Measurements from ENCODE around the gene NCOA6.
A peak's percentile ranks its signal among the peaks of the same experiment; 100 is the strongest.

Gene NCOA6

DNA sequence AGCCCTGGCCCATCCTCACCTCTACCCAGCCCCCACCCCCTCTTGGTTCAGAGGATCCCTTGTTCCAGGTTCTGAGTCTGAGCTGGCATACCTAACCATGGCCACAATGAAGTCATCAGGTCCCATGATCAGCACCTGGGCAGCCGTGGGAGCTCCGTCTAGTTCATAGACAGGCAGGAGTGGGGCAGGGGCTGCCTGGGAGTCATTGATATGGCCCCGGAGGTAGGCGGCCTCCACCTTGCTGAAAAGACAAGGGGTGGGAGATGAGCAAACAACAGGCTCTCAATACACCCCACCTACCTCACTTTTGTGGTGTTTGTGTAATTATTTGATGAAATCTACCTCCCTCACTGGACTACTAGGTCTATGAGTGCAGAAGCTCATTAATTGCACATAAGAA lies 26.8 kb upstream of the NCOA6 start:
- no peak for DNase-seq

GRCh38 chr20:34850969-34851368 lies 25.5 kb upstream of the NCOA6 start:
- no peak for DNase-seq
- TF ChIP-seq GATA1 (IDR thresholded peaks at IDR 0.05; ENCODE audit: low read depth, low read length) (no peak), POLR2A (IDR thresholded peaks at IDR 0.05; ENCODE audit: low read length) (no peak)

More for the DNA sequence above, 26.8 kb upstream of the NCOA6 start:
- TF ChIP-seq GATA1 (IDR thresholded peaks at IDR 0.05; ENCODE audit: low read depth, low read length) (no peak), POLR2A (IDR thresholded peaks at IDR 0.05; ENCODE audit: low read length) (no peak)

- TF ChIP-seq POLR2A (IDR thresholded peaks at IDR 0.05; ENCODE audit: low read length) = no peak
- DNase-seq = no peak
These were observed 24.3 kb upstream of the NCOA6 start for GRCh38 chr20:34849778-34850177.

DNA sequence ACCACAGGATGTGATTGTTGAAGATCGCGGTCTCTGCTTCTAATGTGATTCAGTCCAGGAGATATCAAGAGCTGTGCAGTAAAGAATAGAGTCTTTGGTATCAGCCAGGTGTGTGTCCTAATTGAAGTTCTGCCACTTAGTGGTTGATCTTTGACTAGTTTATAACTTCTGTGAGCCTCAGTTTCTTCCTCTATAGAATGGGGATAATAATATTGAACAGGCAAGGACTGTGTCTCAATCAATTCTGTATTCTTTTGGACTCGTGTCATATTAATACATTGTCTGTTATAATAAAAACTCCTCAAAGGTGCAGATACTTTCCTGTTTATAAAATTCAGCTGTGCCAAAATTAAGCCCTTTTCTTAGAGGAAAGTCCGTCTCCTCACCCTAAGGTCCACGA lies 23.1 kb upstream of the NCOA6 start:
- TF ChIP-seq GATA1 (IDR thresholded peaks at IDR 0.05; ENCODE audit: low read depth, low read length) = no peak
- TF ChIP-seq POLR2A (IDR thresholded peaks at IDR 0.05; ENCODE audit: low read length) = no peak
- DNase-seq = no peak

GRCh38 chr20:34843421-34843820 lies 18.0 kb upstream of the NCOA6 start:
- TF ChIP-seq GATA1 (IDR thresholded peaks at IDR 0.05; ENCODE audit: low read depth, low read length) = no peak
- no peak for TF ChIP-seq POLR2A (IDR thresholded peaks at IDR 0.05; ENCODE audit: low read length)
- DNase-seq = no peak

- DNase-seq = no peak
- TF ChIP-seq POLR2A (IDR thresholded peaks at IDR 0.05; ENCODE audit: low read length) (no peak), GATA1 (IDR thresholded peaks at IDR 0.05; ENCODE audit: low read depth, low read length) (no peak)
These were observed 16.7 kb upstream of the NCOA6 start for GRCh38 chr20:34842143-34842542.

DNA sequence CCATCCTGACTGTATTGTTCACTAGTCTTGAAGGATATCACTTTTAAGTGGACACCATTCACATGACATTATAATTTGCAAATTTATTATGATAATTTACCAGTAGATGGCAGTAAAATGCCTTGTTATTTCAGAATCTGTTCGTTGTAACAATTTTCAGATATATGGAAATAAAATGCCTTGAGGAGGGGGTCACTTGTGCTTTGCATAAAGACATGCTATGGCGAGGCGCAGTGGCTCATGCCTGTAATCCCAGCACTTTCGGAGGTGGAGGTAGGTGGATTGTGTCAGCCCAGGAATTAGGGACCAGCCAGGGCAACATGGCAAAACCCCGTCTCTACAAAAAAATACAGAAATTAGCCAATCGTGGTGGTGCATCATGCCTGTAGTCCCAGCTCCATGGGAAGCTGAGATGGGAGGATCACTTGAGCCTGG lies 9.0 kb upstream of the NCOA6 start:
- TF ChIP-seq GATA1 (IDR thresholded peaks at IDR 0.05; ENCODE audit: low read depth, low read length) (no peak), POLR2A (IDR thresholded peaks at IDR 0.05; ENCODE audit: low read length) (no peak)
- DNase-seq = peak; percentile 46 to 58

- TF ChIP-seq GATA1 (IDR thresholded peaks at IDR 0.05; ENCODE audit: low read depth, low read length) (no peak), POLR2A (IDR thresholded peaks at IDR 0.05; ENCODE audit: low read length) (no peak)
- DNase-seq = peak in 1 of 2 experiments; percentile 5
These were observed 6.5 kb upstream of the NCOA6 start for GRCh38 chr20:34831936-34832335.

GRCh38 chr20:34829191-34829590 lies 3.7 kb upstream of the NCOA6 start:
- no peak for DNase-seq
- TF ChIP-seq GATA1 (IDR thresholded peaks at IDR 0.05; ENCODE audit: low read depth, low read length) (no peak), POLR2A (IDR thresholded peaks at IDR 0.05; ENCODE audit: low read length) (no peak)

DNA sequence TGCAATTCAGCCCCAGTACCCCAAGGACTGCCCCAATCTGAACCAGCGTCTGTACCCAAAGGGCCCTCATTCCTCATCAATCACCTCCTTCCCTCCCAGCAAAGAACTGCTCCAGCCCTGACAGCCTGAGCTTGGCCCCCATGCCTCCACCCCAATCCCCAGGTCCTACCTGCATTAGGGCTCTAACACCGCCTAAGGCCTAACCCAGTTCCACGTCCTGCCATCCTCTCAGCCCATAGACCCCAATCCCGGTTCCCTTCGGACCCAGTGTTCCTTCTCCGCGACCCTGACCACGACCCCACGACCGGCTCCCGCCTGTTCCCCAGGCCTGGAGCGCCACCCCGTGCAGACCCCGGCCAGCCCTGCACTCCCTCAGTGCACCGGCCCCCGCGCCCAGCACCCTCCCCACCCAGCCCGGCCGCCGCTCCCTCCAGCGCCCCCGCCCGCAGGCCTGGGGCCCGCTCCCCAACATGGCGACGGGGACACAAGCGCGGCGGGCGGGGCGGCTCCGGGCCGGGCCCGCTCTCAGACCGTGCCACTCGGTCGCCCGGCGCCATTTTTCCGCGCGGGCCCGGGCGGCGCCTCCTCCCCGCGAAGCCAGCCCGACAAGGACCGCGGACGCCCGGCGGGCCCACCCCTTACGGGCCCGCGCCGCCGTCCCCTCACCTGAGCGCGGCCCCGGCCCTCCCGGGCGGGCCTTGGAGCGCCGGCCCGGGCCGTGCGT lies 483 bp downstream of the NCOA6 start:
- DNase-seq = peak; percentile 82 to 88
- TF ChIP-seq GATA1 (IDR thresholded peaks at IDR 0.05; ENCODE audit: low read depth, low read length) = no peak
- peak; percentile 56 for TF ChIP-seq POLR2A (IDR thresholded peaks at IDR 0.05; ENCODE audit: low read length)

GRCh38 chr20:34824452-34824805 lies 1.0 kb downstream of the NCOA6 start:
- TF ChIP-seq GATA1 (IDR thresholded peaks at IDR 0.05; ENCODE audit: low read depth, low read length) (no peak), POLR2A (IDR thresholded peaks at IDR 0.05; ENCODE audit: low read length) (peak; percentile 71)
- DNase-seq = peak; percentile 84 to 90

DNA sequence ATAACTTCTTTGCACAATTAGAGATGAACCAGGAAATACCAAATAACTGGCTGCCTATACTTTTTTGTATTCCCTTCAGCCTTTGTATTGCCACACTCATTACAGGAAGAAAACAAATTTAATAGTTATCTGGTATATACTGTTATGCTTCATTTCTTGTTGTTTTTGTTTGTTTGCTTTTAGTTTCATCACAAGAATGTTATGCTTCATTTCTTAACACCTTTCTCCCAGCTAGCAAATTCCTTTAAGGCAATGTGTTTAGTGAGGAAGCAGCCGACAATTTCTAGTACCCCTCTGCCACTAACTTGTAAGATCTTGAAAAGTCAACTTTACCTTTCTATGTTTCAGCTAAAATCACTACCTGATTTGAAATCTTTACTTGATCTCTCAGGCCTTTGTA lies 1.4 kb downstream of the NCOA6 start:
- TF ChIP-seq POLR2A (IDR thresholded peaks at IDR 0.05; ENCODE audit: low read length) (no peak), GATA1 (IDR thresholded peaks at IDR 0.05; ENCODE audit: low read depth, low read length) (no peak)
- no peak for DNase-seq

DNA sequence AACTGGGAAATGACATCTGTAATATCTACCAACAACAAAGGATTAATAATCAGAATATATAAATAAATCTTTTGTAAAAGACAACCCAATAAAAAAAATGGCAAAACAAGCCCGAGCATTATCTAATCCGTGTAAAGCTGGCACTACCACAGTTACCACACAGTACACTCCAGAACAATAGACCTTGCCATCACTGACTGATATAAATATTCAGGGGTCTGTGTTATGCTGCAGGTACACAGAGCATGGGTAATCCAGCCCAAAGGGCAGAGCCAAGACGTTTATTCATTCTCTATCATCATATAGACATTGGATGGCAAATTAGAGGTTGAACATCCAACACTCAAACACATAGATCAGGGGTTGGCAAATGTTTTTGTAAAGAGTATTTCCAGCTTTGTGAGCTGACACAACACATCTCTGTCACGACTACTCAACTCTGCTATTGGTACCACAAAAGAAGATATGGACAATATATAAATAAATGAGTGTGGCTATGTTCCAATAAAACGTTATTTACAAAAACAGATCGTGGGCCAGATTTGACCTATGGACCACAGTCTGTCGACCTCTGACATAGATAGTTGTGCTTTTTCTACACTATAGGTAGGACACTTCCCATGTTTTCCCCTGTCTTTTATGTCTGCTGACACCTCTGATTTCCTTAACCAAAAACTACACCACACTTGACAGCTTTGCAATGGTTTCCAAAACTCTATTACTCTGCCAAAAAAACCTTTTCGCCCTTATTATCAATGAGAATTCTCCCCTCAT lies 4.5 kb downstream of the NCOA6 start:
- TF ChIP-seq POLR2A (IDR thresholded peaks at IDR 0.05; ENCODE audit: low read length) (no peak), GATA1 (IDR thresholded peaks at IDR 0.05; ENCODE audit: low read depth, low read length) (no peak)
- no peak for DNase-seq

GRCh38 chr20:34817801-34818200 lies 7.7 kb downstream of the NCOA6 start:
- no peak for DNase-seq
- no peak for TF ChIP-seq POLR2A (IDR thresholded peaks at IDR 0.05; ENCODE audit: low read length)
- no peak for TF ChIP-seq GATA1 (IDR thresholded peaks at IDR 0.05; ENCODE audit: low read depth, low read length)

DNA sequence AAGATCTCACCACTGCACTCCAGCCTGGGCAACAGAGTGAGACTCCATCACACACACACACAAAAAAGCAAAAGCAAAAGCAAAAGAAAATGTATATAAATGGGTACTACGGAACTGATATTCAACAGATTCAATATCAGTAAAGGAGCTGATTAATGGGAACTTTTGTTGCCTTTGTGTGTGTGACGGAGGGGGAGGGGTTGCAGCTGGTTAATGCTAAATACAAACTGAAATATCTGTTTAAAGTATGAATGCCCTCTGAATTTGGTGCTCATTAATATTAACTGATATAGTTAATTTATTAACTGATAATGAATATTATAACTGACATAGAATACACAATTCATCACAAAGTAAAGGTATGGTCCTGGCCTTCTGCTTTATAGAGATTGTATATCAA lies 8.4 kb downstream of the NCOA6 start:
- no peak for DNase-seq
- TF ChIP-seq POLR2A (IDR thresholded peaks at IDR 0.05; ENCODE audit: low read length) (no peak), GATA1 (IDR thresholded peaks at IDR 0.05; ENCODE audit: low read depth, low read length) (no peak)
